PC-3 (cell line): ENCODE results near the gene PFKFB4. TPM values are rescaled to one million over a fixed set of nuclear protein-coding genes. Genes with fewer than 3 reads are reported as not detected.

ENCODE experiments used
- ATAC-seq: fragments of 200-7000 bp; cut with Tn5 transposase; 2 replicates; pipeline ENCODE4 v1.9.1; 2020; ENCODE audit warnings: mild to moderate bottlenecking, moderate library complexity
- BruUV-seq: library from RNA; stranded (reverse); fragments of 400-500 nt; replicated peaks from 2 replicates; lab custom pipeline; 2021; lab: Mats Ljungman, UMichigan
- CTCF ChIA-PET: fragments of 300-600 bp; sonication (Branson Sonifier 250); formaldehyde crosslinking; loops from one replicate; lab custom pipeline; 2022; ENCODE audit warnings: antibody characterized with exemption; lab: Charles Lee
- POLR2A ChIA-PET: fragments of 300-600 bp; sonication (Branson Sonifier 250); formaldehyde crosslinking; loops from one replicate; lab custom pipeline; 2022; ENCODE audit warnings: antibody characterized with exemption; ENCODE audit not compliant: unreplicated experiment; lab: Charles Lee
- DNase-seq: peaks from one replicate; pipeline ENCODE4 v3.0.0-alpha.2; 2015
- H2AFZ ChIP-seq: fragments of 300-600 bp; sonication (generic); 2 replicates; pipeline ENCODE4 v1.6.0; 2016; ENCODE audit warnings: antibody characterized with exemption, low read length
- H3F3A ChIP-seq: fragments of 300-600 bp; sonication (generic); one replicate; pipeline ENCODE4 v1.6.0; 2017; ENCODE audit warnings: antibody characterized with exemption, low read length, control low read depth, mild to moderate bottlenecking; ENCODE audit not compliant: unreplicated experiment
- H3K27ac ChIP-seq: fragments of 300-600 bp; sonication (generic); 2 replicates; pipeline ENCODE4 v1.5.1; 2016; ENCODE audit warnings: mild to moderate bottlenecking, low read length
- H3K27me3 ChIP-seq: fragments of 300-600 bp; sonication (generic); 2 replicates; pipeline ENCODE4 v1.6.1; 2016; ENCODE audit warnings: low read length, mixed read lengths
- H3K36me3 ChIP-seq: fragments of 300-600 bp; sonication (generic); 2 replicates; pipeline ENCODE4 v1.6.1; 2016; ENCODE audit warnings: low read depth, mixed run types, low read length, mixed read lengths
- H3K4me1 ChIP-seq: fragments of 300-600 bp; sonication (generic); 2 replicates; pipeline ENCODE4 v1.5.1; 2016; ENCODE audit warnings: low read length; ENCODE audit not compliant: insufficient read depth
- H3K4me2 ChIP-seq: fragments of 300-600 bp; sonication (generic); 2 replicates; pipeline ENCODE4 v1.6.0; 2016; ENCODE audit warnings: low read length
- H3K4me3 ChIP-seq: fragments of 300-600 bp; sonication (generic); 2 replicates; pipeline ENCODE4 v1.5.1; 2016; ENCODE audit warnings: mild to moderate bottlenecking, low read length, mixed read lengths
- H3K79me2 ChIP-seq: fragments of 300-600 bp; sonication (generic); 2 replicates; pipeline ENCODE4 v1.6.1; 2017; ENCODE audit warnings: low read length, mixed read lengths
- H3K9ac ChIP-seq: fragments of 300-600 bp; sonication (generic); 2 replicates; pipeline ENCODE4 v1.6.0; 2016; ENCODE audit warnings: mild to moderate bottlenecking, low read length
- H3K9me2 ChIP-seq: fragments of 300-600 bp; sonication (generic); replicated peaks from 2 replicates; pipeline ENCODE4 v1.6.1; 2016; ENCODE audit warnings: mixed run types, low read length, mixed read lengths
- H3K9me3 ChIP-seq: fragments of 300-600 bp; sonication (generic); 2 replicates; pipeline ENCODE4 v1.6.1; 2016; ENCODE audit warnings: low read length, mixed read lengths
- H4K20me1 ChIP-seq: fragments of 300-600 bp; sonication (generic); 2 replicates; pipeline ENCODE4 v1.6.1; 2016; ENCODE audit warnings: low read length, mixed read lengths
- EZH2 ChIP-seq: fragments of 300-600 bp; sonication (generic); IDR thresholded peaks from one replicate; pipeline ENCODE4 v1.6.1; 2017; ENCODE audit warnings: antibody characterized with exemption, mild to moderate bottlenecking, low read length; ENCODE audit not compliant: unreplicated experiment
- EZH2phosphoT487 ChIP-seq: fragments of 300-600 bp; sonication (generic); IDR thresholded peaks from 2 replicates; pipeline ENCODE4 v1.6.1; 2018; ENCODE audit warnings: mild to moderate bottlenecking, antibody characterized with exemption, low read length, borderline replicate concordance
- intact Hi-C: fragments of 100-400 bp; cut with micrococcal nuclease; formaldehyde crosslinking; loops from 2 replicates; pipeline ENCODE4 v1.9.0; 2023
- total RNA-seq: library from RNA; depleted of rRNA; stranded (reverse); fragments of >200 nt; gene quantifications from 2 replicates; pipeline ENCODE4 v1.2.3, GENCODE V29; 2014
- TF ChIP-seq, protein P1 (sequence below): fragments of 300-600 bp; sonication (generic); conservative IDR thresholded peaks from 2 replicates; pipeline ENCODE4 v1.5.1; 2017; ENCODE audit warnings: antibody characterized with exemption, low read depth, mild to moderate bottlenecking, low read length

PFKFB4 gene
- total RNA-seq, 1 experiment from 2014 or later = 33.5 TPM

DNA sequence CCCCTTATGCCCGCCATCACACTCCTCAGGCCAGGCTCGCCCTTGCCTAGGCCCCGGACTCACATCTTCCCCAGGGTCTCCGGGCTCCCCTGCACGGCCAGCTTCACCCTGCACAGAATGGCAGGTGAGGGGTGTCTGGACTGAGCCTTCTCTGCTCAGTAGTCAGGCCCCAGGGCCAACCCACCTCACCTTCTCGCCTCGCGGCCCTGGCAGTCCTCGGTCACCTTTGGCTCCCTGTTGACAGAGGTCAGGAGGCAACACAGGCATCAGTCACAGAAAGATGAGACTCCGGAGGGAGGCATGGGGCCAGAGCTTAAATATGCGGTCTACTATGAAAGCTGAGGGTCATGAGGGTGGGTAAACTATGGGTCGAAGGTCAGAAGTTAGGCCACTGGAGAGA lies 15.3 kb upstream of the PFKFB4 start:
- Histone ChIP-seq H3F3A (no peaks in the 10 kb centered on the region), H3K4me1 (no peaks in the 10 kb centered on the region), H3K36me3 (no peaks in the 10 kb centered on the region), H3K9ac (no peak overlapping the region), H3K4me2 (no peak overlapping the region), H3K9me2 (no peaks in the 10 kb centered on the region), H3K27ac (no peak overlapping the region), H3K9me3 (no peaks in the 10 kb centered on the region), H3K79me2 (no peaks in the 10 kb centered on the region), H3K27me3 (no peaks in the 10 kb centered on the region), H2AFZ (no peak overlapping the region), H3K4me3 (no peak overlapping the region), H4K20me1 (no peaks in the 10 kb centered on the region)
- ATAC-seq = no peak
- TF ChIP-seq, protein P1, sequence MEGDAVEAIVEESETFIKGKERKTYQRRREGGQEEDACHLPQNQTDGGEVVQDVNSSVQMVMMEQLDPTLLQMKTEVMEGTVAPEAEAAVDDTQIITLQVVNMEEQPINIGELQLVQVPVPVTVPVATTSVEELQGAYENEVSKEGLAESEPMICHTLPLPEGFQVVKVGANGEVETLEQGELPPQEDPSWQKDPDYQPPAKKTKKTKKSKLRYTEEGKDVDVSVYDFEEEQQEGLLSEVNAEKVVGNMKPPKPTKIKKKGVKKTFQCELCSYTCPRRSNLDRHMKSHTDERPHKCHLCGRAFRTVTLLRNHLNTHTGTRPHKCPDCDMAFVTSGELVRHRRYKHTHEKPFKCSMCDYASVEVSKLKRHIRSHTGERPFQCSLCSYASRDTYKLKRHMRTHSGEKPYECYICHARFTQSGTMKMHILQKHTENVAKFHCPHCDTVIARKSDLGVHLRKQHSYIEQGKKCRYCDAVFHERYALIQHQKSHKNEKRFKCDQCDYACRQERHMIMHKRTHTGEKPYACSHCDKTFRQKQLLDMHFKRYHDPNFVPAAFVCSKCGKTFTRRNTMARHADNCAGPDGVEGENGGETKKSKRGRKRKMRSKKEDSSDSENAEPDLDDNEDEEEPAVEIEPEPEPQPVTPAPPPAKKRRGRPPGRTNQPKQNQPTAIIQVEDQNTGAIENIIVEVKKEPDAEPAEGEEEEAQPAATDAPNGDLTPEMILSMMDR = no peak
- no peak for TF ChIP-seq EZH2
- no peak for TF ChIP-seq EZH2phosphoT487
- POLR2A ChIA-PET = no interaction called here
- intact Hi-C loops = no loop called here
- CTCF ChIA-PET = no interaction called here
- DNase-seq = no peak
- no TSS peak for BruUV-seq

DNA sequence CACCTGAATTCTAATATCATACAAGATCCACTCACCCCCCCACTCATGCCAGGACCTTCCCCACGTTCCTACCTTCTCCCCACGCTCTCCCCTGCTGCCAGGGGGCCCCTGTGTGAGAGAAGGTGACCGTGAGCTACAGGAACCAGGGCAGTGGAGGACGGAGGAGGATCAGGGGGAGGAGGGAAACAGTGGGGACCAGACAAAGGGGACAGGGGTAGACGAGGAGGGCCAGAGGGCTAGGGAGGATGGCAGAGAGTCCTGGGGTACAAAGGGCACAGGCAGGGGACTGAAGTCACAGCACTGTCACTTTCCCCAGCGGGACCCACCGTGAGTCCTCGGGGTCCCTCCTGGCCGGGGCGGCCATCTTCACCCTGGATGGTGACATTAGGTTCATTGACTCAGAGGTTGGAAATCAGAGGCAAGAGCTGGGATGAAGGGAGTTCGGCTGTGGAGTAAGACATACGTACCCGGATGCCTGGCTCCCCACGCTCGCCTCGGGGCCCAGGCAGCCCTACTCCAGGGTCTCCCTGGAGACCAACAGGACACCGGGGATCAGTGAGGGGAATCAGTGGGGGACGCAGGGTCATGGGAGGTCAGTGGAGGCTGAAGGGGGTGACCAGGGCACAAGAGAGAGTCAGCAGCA lies 13.3 kb upstream of the PFKFB4 start:
- no TSS peak for BruUV-seq
- TF ChIP-seq EZH2phosphoT487 = no peak
- ATAC-seq = no peak
- CTCF ChIA-PET = no interaction called here
- Histone ChIP-seq H3K27me3 (no peaks in the 10 kb centered on the region), H3K9me3 (no peaks in the 10 kb centered on the region), H3K79me2 (no peaks in the 10 kb centered on the region), H3K4me2 (no peak overlapping the region), H3K9me2 (no peaks in the 10 kb centered on the region), H3F3A (no peaks in the 10 kb centered on the region), H2AFZ (no peak overlapping the region), H3K4me3 (no peak overlapping the region), H4K20me1 (no peaks in the 10 kb centered on the region), H3K36me3 (no peaks in the 10 kb centered on the region), H3K4me1 (peaks cover 18% of the 10 kb centered on the region), H3K9ac (no peak overlapping the region), H3K27ac (no peak overlapping the region)
- intact Hi-C loops = no loop called here
- POLR2A ChIA-PET = no interaction called here
- DNase-seq = no peak

DNA sequence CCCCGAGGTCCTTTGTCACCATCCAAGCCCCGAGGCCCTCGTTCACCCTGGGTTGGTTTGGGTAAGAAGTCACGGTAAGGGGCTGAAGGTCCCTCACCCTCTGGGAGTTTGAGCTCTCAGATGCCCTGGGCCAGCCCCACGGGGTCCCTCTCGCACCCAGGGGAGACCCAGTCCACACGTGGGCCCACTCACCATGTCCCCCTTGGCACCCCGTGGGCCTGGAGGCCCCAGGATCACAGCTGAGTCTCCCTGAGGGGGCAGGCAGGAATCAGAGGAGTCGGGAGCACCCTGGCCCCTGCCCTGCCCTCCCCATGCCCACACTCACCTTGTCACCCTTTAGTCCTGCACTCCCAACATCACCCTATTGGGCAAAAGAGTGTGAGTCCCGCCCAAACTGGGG lies 12.8 kb upstream of the PFKFB4 start:
- no peaks in the 10 kb centered on the region for H3K79me2 ChIP-seq
- peaks cover 23% of the 10 kb centered on the region for H3K4me1 ChIP-seq
- BruUV-seq = no TSS peak
- H3K9ac ChIP-seq = no peak overlapping the region
- no peaks in the 10 kb centered on the region for H4K20me1 ChIP-seq
- no peaks in the 10 kb centered on the region for H3K36me3 ChIP-seq
- no peak overlapping the region for H3K27ac ChIP-seq
- H2AFZ ChIP-seq = no peak overlapping the region
- POLR2A ChIA-PET = no interaction called here
- no peak overlapping the region for H3K4me2 ChIP-seq
- no peaks in the 10 kb centered on the region for H3F3A ChIP-seq
- no peak for DNase-seq
- ATAC-seq = no peak
- CTCF ChIA-PET = no interaction called here
- H3K9me3 ChIP-seq = no peaks in the 10 kb centered on the region
- H3K9me2 ChIP-seq = no peaks in the 10 kb centered on the region
- TF ChIP-seq, protein P1 = no peak
- TF ChIP-seq EZH2 (no peak), EZH2phosphoT487 (no peak)
- no peaks in the 10 kb centered on the region for H3K27me3 ChIP-seq
- no peak overlapping the region for H3K4me3 ChIP-seq
- intact Hi-C loops = no loop called here
